ENCODE measurements around the gene SDR42E2.

DNA sequence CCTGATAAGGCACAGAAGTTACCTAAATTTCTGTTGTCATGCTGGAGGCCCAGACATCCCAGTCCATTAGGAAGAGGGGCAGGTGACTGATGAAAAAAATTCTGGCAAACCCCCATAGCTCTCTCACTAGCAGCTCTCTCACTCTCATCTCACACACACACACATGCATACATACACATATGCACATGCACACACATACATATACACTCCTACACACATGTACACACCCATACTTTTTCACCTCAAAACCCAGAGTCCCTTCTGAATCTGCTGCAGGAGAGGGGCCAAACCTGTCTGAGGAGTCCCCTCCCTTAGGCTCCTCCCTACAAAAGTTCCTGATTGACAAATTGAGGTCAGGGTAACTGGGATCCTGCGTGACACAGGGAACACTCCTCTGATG lies 22.6 kb upstream of the SDR42E2 start:
- TF ChIP-seq, protein P1, sequence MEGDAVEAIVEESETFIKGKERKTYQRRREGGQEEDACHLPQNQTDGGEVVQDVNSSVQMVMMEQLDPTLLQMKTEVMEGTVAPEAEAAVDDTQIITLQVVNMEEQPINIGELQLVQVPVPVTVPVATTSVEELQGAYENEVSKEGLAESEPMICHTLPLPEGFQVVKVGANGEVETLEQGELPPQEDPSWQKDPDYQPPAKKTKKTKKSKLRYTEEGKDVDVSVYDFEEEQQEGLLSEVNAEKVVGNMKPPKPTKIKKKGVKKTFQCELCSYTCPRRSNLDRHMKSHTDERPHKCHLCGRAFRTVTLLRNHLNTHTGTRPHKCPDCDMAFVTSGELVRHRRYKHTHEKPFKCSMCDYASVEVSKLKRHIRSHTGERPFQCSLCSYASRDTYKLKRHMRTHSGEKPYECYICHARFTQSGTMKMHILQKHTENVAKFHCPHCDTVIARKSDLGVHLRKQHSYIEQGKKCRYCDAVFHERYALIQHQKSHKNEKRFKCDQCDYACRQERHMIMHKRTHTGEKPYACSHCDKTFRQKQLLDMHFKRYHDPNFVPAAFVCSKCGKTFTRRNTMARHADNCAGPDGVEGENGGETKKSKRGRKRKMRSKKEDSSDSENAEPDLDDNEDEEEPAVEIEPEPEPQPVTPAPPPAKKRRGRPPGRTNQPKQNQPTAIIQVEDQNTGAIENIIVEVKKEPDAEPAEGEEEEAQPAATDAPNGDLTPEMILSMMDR (IDR thresholded peaks at IDR 0.05 in 4 of 5, conservative IDR thresholded peaks at IDR 0.05 in 1 of 5), result no peak
- TF ChIP-seq POLR2A (IDR thresholded peaks at IDR 0.05), result no peak
